Activated naive CD4-positive, alpha-beta T cell treated with anti-CD3 and anti-CD28 coated beads for 36 hours (primary cell): ENCODE results near the gene TRIM2. TPM values are rescaled to one million over a fixed set of nuclear protein-coding genes. Genes with fewer than 3 reads are reported as not detected.
A peak's percentile ranks its signal among the peaks of the same experiment; 100 is the strongest.

Source experiments
- CTCF ChIA-PET: fragments of 350-600 bp; sonication (Branson Sonifier 250); formaldehyde crosslinking; loops from one replicate; lab custom pipeline; 2021; ENCODE audit warnings: antibody characterized with exemption; lab: Charles Lee
- DNase-seq: peaks from one replicate; pipeline ENCODE4 v3.0.0-alpha.2; 2020
- H3K27ac Mint-ChIP-seq: one replicate; pipeline ENCODE4 v1.8.0; 2021; ENCODE audit warnings: mild to moderate bottlenecking, mixed read lengths
- H3K27me3 Mint-ChIP-seq: one replicate; pipeline ENCODE4 v1.8.0; 2021; ENCODE audit warnings: low read depth, mixed read lengths
- H3K36me3 Mint-ChIP-seq: one replicate; pipeline ENCODE4 v1.8.0; 2021; ENCODE audit warnings: low read depth, mixed read lengths
- H3K4me1 Mint-ChIP-seq: one replicate; pipeline ENCODE4 v1.8.0; 2021; ENCODE audit warnings: low read depth, mixed read lengths
- H3K4me3 Mint-ChIP-seq: one replicate; pipeline ENCODE4 v1.8.0; 2021; ENCODE audit warnings: mild to moderate bottlenecking, moderate library complexity, mixed read lengths
- H3K9me3 Mint-ChIP-seq: one replicate; pipeline ENCODE4 v1.8.0; 2021; ENCODE audit warnings: mixed read lengths
- intact Hi-C: fragments of 100-400 bp; cut with micrococcal nuclease; formaldehyde crosslinking; loops from one replicate; pipeline ENCODE4 v1.15.1; 2023
- total RNA-seq, 2 experiments: library from RNA; stranded (reverse); gene quantifications; one replicate each; pipeline ENCODE4 v1.2.3, GENCODE V29; 2021

The TRIM2 gene
- total RNA-seq, 2 experiments from 2014 or later = 3.8 to 4.2 TPM

DNA sequence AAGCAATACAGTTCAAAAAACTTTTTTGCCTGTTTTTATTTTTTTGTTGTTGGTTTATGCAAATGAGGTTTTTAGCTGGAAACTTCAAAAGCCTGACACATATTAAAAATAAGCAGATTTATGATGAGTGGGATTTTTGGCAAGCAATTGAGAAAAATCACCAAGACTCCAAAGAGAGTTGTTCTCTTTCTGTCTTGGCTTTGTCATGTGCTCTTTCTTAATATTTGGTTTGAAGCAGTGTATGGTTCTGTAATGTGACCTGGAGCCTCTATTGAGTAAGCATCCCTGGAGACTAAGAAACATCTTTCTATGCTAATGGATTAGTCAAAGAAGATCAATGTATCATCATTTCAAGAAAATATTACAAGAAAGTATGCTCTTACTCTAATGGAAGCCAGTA lies 11.7 kb downstream of the TRIM2 start:
- Mint-ChIP-seq H3K4me1 (peaks cover 17% of the 10 kb centered on the region), H3K36me3 (no peaks in the 10 kb centered on the region), H3K9me3 (no peaks in the 10 kb centered on the region), H3K27me3 (no peaks in the 10 kb centered on the region), H3K27ac (no peak overlapping the region), H3K4me3 (no peak overlapping the region)
- intact Hi-C loops = no loop called here
- DNase-seq = no peak
- CTCF ChIA-PET = no interaction called here

GRCh38 chr4:153216546-153216945 lies 12.3 kb downstream of the TRIM2 start:
- CTCF ChIA-PET = no interaction called here

GRCh38 chr4:153217440-153217839 lies 13.2 kb downstream of the TRIM2 start:
- no peak for DNase-seq
- Mint-ChIP-seq H3K27ac (no peak overlapping the region), H3K36me3 (no peaks in the 10 kb centered on the region), H3K27me3 (no peaks in the 10 kb centered on the region), H3K4me3 (no peak overlapping the region), H3K4me1 (peaks cover 20% of the 10 kb centered on the region), H3K9me3 (no peaks in the 10 kb centered on the region)
- CTCF ChIA-PET = no interaction called here
- intact Hi-C loops = no loop called here

More at GRCh38 chr4:153216546-153216945, 12.3 kb downstream of the TRIM2 start:
- no peaks in the 10 kb centered on the region for H3K9me3 Mint-ChIP-seq
- intact Hi-C loops = no loop called here
- H3K27me3 Mint-ChIP-seq = no peaks in the 10 kb centered on the region
- peaks cover 19% of the 10 kb centered on the region for H3K4me1 Mint-ChIP-seq
- H3K27ac Mint-ChIP-seq = no peak overlapping the region
- H3K4me3 Mint-ChIP-seq = no peak overlapping the region
- no peaks in the 10 kb centered on the region for H3K36me3 Mint-ChIP-seq
- DNase-seq = no peak

DNA sequence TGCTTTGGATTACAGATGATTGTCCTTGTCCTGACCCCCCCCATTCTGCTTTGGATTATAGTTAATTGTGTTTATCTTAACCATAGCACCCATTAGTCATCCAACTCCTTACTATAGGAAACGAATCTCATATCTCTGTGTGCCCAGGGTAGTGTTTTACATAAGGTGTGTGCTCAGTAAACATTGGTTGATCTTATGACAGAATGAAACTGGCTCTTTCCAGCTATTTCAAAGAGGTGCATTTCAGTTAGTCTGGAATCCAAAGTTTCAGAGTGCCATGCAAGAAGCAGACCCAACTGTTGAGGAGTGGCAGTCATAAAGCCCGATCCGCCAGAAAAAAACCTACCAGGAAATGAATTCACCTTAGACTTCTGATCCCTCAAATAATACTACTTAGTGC lies 14.7 kb downstream of the TRIM2 start:
- Mint-ChIP-seq H3K27me3 (peaks cover 4% of the 10 kb centered on the region), H3K27ac (no peak overlapping the region), H3K4me3 (no peak overlapping the region), H3K36me3 (no peaks in the 10 kb centered on the region), H3K9me3 (no peaks in the 10 kb centered on the region), H3K4me1 (peaks cover 24% of the 10 kb centered on the region)
- CTCF ChIA-PET = no interaction called here
- no peak for DNase-seq
- intact Hi-C loops = no loop called here

DNA sequence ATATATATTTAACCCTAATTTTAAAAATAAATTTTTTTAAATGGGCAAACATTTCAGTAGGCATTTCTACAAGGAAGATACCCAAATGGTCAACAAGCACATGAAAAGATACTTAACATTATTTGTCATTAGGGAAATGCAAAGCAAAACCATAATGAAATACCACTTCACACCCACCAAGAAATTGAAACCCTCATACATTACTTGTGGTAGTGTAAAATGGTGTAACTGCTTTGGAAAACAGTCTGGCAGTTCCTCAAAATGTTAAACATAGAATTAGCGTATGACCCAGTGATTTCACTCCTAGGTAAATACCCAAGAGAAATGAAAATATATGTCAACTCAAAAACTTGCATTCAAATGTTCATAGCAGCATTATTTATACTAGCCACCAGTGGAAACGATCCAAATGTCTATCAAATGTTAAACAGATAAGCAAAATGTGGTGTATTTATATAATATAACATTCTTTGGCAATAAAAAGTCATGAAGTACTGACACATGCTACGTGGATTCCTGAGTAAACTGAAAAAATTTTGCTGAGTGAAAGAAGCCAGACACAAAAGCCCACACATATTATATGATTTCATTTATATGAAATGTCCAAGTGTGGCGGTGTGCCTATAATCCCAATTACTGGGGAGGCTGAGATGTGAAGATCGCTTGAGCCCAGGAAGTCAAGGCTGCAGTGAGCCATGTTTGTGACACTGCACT lies 16.6 kb downstream of the TRIM2 start:
- CTCF ChIA-PET = interaction anchor here (0.7 kb wide), 1 partner anchor 654 kb away, joined by 3 read pairs; no protein-coding TSS in a partner anchor
- peaks cover 8% of the 10 kb centered on the region for H3K9me3 Mint-ChIP-seq

DNA sequence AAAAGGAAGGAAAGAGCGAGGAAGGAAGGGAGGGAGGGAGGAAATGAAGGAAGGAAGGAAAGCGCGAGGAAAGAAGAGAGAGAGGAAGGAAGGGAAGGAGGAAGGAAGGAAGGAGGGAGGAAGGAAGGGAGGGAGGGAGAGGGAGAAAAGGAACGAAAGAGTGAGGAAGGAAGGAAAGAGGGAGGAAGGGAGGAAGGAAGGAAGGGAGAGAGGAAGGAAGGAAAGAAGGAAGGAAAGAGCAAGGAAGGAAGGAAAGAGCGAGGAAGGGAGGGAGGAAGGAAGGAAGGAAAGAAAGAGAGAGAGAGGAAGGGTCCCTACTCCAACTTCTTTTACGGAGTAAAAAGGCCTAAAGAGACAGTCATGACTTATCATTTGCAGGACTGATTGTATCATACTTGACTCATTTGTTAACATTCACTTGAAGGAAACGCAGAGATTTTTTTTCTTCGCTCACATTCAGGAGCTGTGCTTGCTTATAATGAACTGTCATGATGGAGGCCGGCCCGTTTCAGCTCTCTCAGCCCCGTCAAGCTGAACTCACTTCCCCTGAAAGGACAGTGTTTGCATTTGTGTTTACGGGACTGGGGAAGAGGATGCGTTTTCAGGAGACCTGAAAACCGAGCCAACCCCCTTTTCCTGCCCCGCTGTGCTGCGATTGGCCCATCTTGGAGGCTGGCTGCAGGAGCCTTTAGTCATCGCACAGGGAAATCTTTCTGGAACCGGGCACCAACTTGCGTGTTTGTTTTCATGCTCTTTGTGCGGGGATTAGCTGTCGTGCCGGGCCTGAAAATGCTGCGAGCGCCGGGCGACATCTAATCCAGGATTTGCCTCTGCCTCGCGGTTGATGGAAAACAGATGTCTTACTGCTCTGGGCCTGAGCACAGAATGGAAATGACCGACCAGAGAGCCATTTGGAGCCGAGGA lies 17.8 kb downstream of the TRIM2 start:
- DNase-seq = peak; percentile 62
- peaks cover 8% of the 10 kb centered on the region for H3K9me3 Mint-ChIP-seq
- peaks cover 10% of the 10 kb centered on the region for H3K36me3 Mint-ChIP-seq
- peak overlapping the region; percentile 21 for H3K27ac Mint-ChIP-seq
- intact Hi-C loops = loop anchor here (1.0 to 10.0 kb wide), 7 partner anchors 13 to 423 kb away; no protein-coding TSS in a partner anchor
- H3K27me3 Mint-ChIP-seq = peaks cover 7% of the 10 kb centered on the region
- peaks cover 42% of the 10 kb centered on the region for H3K4me1 Mint-ChIP-seq
- peak overlapping the region; percentile 79 for H3K4me3 Mint-ChIP-seq
- CTCF ChIA-PET = interaction anchor here (0.6 kb wide), 1 partner anchor 192 kb away, joined by 3 read pairs; no protein-coding TSS in a partner anchor

More for the DNA sequence above, 16.6 kb downstream of the TRIM2 start:
- H3K27me3 Mint-ChIP-seq = peaks cover 7% of the 10 kb centered on the region
- peaks cover 40% of the 10 kb centered on the region for H3K4me1 Mint-ChIP-seq
- peaks cover 10% of the 10 kb centered on the region for H3K36me3 Mint-ChIP-seq
- DNase-seq = no peak
- H3K27ac Mint-ChIP-seq = no peak overlapping the region
- no peak overlapping the region for H3K4me3 Mint-ChIP-seq
- intact Hi-C loops = loop anchor here (10.0 kb wide), 2 partner anchors 204 to 424 kb away; no protein-coding TSS in a partner anchor

- peaks cover 10% of the 10 kb centered on the region for H3K36me3 Mint-ChIP-seq
- CTCF ChIA-PET = interaction anchor here (1.0 to 1.9 kb wide), 3 partner anchors 26 to 97 kb away, joined by 3 to 5 read pairs (median 3); no protein-coding TSS in a partner anchor
- H3K9me3 Mint-ChIP-seq = peaks cover 8% of the 10 kb centered on the region
- H3K4me3 Mint-ChIP-seq = peak overlapping the region; percentile 79
- peaks cover 40% of the 10 kb centered on the region for H3K4me1 Mint-ChIP-seq
- peaks cover 7% of the 10 kb centered on the region for H3K27me3 Mint-ChIP-seq
- intact Hi-C loops = loop anchor here (1.0 to 10.0 kb wide), 7 partner anchors 12 to 422 kb away; no protein-coding TSS in a partner anchor
- H3K27ac Mint-ChIP-seq = peak overlapping the region; percentile 21
- DNase-seq = no peak
Observed at GRCh38 chr4:153222707-153223426, 18.6 kb downstream of the TRIM2 start.

GRCh38 chr4:153223427-153223801 lies 19.2 kb downstream of the TRIM2 start:
- CTCF ChIA-PET = interaction anchor here (1.0 to 1.9 kb wide), 3 partner anchors 25 to 96 kb away, joined by 3 to 5 read pairs (median 3); no protein-coding TSS in a partner anchor
- Mint-ChIP-seq H3K27me3 (peaks cover 7% of the 10 kb centered on the region), H3K4me1 (peaks cover 40% of the 10 kb centered on the region), H3K27ac (no peak overlapping the region), H3K36me3 (peaks cover 10% of the 10 kb centered on the region), H3K4me3 (peak overlapping the region; percentile 79), H3K9me3 (peaks cover 8% of the 10 kb centered on the region)
- no peak for DNase-seq
- intact Hi-C loops = loop anchor here (10.0 kb wide), 2 partner anchors 201 to 421 kb away; no protein-coding TSS in a partner anchor

- Mint-ChIP-seq H3K27me3 (peaks cover 7% of the 10 kb centered on the region), H3K4me3 (peak overlapping the region; percentile 79), H3K36me3 (peaks cover 10% of the 10 kb centered on the region), H3K27ac (no peak overlapping the region), H3K9me3 (peaks cover 8% of the 10 kb centered on the region), H3K4me1 (peaks cover 43% of the 10 kb centered on the region)
- no peak for DNase-seq
- intact Hi-C loops = loop anchor here (10.0 kb wide), 2 partner anchors 201 to 421 kb away; no protein-coding TSS in a partner anchor
- CTCF ChIA-PET = interaction anchor here (0.5 to 1.9 kb wide), 4 partner anchors 25 to 486 kb away, joined by 3 to 5 read pairs (median 3); no protein-coding TSS in a partner anchor
Observed at GRCh38 chr4:153223930-153224329, 19.7 kb downstream of the TRIM2 start.

DNA sequence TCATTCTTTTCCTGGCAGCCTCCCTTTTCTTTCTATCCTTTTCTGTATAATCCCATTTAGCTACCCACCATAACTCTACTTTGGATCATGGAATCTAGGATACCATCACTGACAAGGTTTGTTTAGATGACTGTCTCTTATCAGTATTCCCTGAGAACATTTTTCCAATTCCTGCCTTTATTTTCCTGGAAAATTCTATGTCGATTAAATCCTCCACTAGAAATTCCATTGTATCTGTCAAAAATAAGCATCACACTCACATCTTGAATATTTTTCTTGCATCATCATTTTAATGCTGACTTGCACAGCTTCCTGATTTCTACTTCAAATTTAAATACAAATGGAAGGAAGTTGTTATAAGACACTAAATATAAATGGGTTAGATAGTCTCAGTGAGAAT lies 20.2 kb downstream of the TRIM2 start:
- peaks cover 43% of the 10 kb centered on the region for H3K4me1 Mint-ChIP-seq
- CTCF ChIA-PET = interaction anchor here (0.5 to 1.9 kb wide), 3 partner anchors 24 to 485 kb away, joined by 3 to 5 read pairs (median 3); no protein-coding TSS in a partner anchor
- peak overlapping the region; percentile 79 for H3K4me3 Mint-ChIP-seq
- peaks cover 10% of the 10 kb centered on the region for H3K36me3 Mint-ChIP-seq
- no peak overlapping the region for H3K27ac Mint-ChIP-seq
- intact Hi-C loops = loop anchor here (10.0 kb wide), 2 partner anchors 200 to 420 kb away; no protein-coding TSS in a partner anchor
- peaks cover 7% of the 10 kb centered on the region for H3K27me3 Mint-ChIP-seq
- no peak for DNase-seq
- H3K9me3 Mint-ChIP-seq = peaks cover 8% of the 10 kb centered on the region

DNA sequence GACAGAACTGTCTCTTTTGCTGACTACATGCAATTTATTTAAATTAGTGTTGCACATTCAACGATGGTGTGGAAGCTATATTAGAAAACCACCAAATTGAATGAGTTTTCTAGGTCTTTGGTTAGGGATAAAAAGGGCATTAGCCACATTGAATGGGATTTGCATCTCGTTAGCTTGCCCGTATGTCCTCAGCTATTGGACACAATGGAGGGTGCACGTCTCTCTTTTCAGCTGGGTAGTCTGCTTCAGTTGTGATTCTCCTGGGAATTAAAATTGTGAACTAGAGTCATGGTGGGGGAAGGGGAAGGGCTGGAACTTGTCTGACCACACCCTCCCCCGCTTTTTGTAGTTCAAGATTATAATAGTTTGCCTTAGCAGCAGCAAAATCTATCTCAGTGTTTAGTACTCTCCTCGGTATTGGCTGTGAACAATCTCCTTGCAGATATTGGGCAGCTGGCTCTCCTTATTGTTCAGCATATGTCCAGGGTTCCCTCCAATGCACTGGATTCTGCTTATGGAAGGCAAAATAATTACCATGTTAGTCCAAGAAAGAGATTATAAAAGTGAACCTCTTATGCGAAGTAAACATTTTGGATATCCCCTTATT lies 23.3 kb downstream of the TRIM2 start:
- peaks cover 8% of the 10 kb centered on the region for H3K9me3 Mint-ChIP-seq

More for the DNA sequence above, 23.3 kb downstream of the TRIM2 start:
- intact Hi-C loops = loop anchor here (10.0 kb wide), 2 partner anchors 197 to 417 kb away; no protein-coding TSS in a partner anchor
- no peak overlapping the region for H3K4me3 Mint-ChIP-seq
- H3K27me3 Mint-ChIP-seq = peaks cover 7% of the 10 kb centered on the region
- CTCF ChIA-PET = no interaction called here
- H3K36me3 Mint-ChIP-seq = peaks cover 10% of the 10 kb centered on the region
- H3K4me1 Mint-ChIP-seq = peaks cover 34% of the 10 kb centered on the region
- H3K27ac Mint-ChIP-seq = no peak overlapping the region
- DNase-seq = no peak
